Suprapubic skin (tissue), 4 donors: ENCODE data around the gene FSIP2. TPM values are rescaled to one million over a fixed set of nuclear protein-coding genes. Genes with fewer than 3 reads are reported as not detected.
"Not testable (repeated sequence)": the region's sequence is repeated elsewhere in the genome, so short reads cannot be mapped to it uniquely, and the experiment has no call there.

Experiments
- DNase-seq, 2 donors: peaks; one replicate each; pipeline ENCODE4 v3.0.0-alpha.2; 2019; ENCODE audit warnings: low spot score in 2 of 2
- H3K27ac ChIP-seq: fragments of 200-600 bp; sonication (generic); one replicate; pipeline ENCODE4 v1.5.1; 2019
- H3K27me3 ChIP-seq: fragments of 200-600 bp; sonication (generic); one replicate; pipeline ENCODE4 v1.5.1; 2019
- H3K36me3 ChIP-seq: fragments of 200-600 bp; sonication (generic); one replicate; pipeline ENCODE4 v1.5.1; 2019
- H3K4me1 ChIP-seq: fragments of 200-600 bp; sonication (generic); one replicate; pipeline ENCODE4 v1.5.1; 2019
- H3K4me3 ChIP-seq: fragments of 200-600 bp; sonication (generic); one replicate; pipeline ENCODE4 v1.5.1; 2019; ENCODE audit warnings: mild to moderate bottlenecking
- H3K9me3 ChIP-seq: fragments of 200-600 bp; sonication (generic); one replicate; pipeline ENCODE4 v1.5.1; 2019
- CTCF ChIP-seq, 2 donors: fragments of 200-600 bp in 1 of 2; fragments of 450-650 bp in 1 of 2; sonication (generic) in 1 of 2; IDR thresholded peaks; one replicate each; pipeline ENCODE4 v1.5.1; 2016 to 2019; ENCODE audit warnings: antibody characterized with exemption in 2 of 2, mild to moderate bottlenecking in 1 of 2, moderate library complexity in 1 of 2
- EP300 ChIP-seq: sonication (generic); formaldehyde crosslinking; IDR thresholded peaks from one replicate; pipeline ENCODE4 v1.6.1; 2017; ENCODE audit warnings: antibody characterized with exemption
- POLR2A ChIP-seq, 2 donors: fragments of 450-650 bp; IDR thresholded peaks; one replicate each; pipeline ENCODE4 v1.6.1; 2017; ENCODE audit warnings: antibody characterized with exemption in 2 of 2, mild to moderate bottlenecking in 2 of 2, moderate library complexity in 2 of 2
- POLR2AphosphoS5 ChIP-seq, 3 donors: sonication (generic); formaldehyde crosslinking; IDR thresholded peaks; one replicate each; pipeline ENCODE4 v1.6.1; 2017; ENCODE audit warnings: antibody characterized with exemption in 3 of 3
- WGBS: methylation state at CpG from one replicate; pipeline ENCODE4 v1.1.5; 2018; 5-methylcytosine and 5-hydroxymethylcytosine counted together
- total RNA-seq, 4 donors: library from RNA; depleted of rRNA; stranded (reverse); fragments of >200 nt; gene quantifications; one replicate each; pipeline ENCODE4 v1.1.0, GENCODE V29; 2016

The FSIP2 gene
- total RNA-seq, 4 donors from 2014 or later: 0.83 to 10.1 (median 1.6) TPM

- no peak for DNase-seq
- TF ChIP-seq CTCF (IDR thresholded peaks at IDR 0.05): no peak
- no peak for TF ChIP-seq POLR2A (IDR thresholded peaks at IDR 0.05)
- no peak for TF ChIP-seq EP300
- no peak for TF ChIP-seq POLR2AphosphoS5 (IDR thresholded peaks at IDR 0.05)
Observed at GRCh38 chr2:185860321-185860720, 121.7 kb downstream of the FSIP2 start.

GRCh38 chr2:185862657-185863398 lies 124.2 kb downstream of the FSIP2 start:
- Histone ChIP-seq H3K4me1 (no peaks in the 10 kb centered on the region), H3K36me3 (no peaks in the 10 kb centered on the region), H3K27ac (no peak overlapping the region), H3K4me3 (no peak overlapping the region), H3K27me3 (no peaks in the 10 kb centered on the region), H3K9me3 (peaks cover 5% of the 10 kb centered on the region)
- 85% methylated on average over 7 of the region's 7 CpGs for WGBS
- no peak for DNase-seq
- TF ChIP-seq POLR2AphosphoS5 (IDR thresholded peaks at IDR 0.05): no peak
- TF ChIP-seq EP300: no peak
- no peak for TF ChIP-seq CTCF (IDR thresholded peaks at IDR 0.05)
- no peak for TF ChIP-seq POLR2A (IDR thresholded peaks at IDR 0.05)

More at GRCh38 chr2:185860321-185860720, 121.7 kb downstream of the FSIP2 start:
- Histone ChIP-seq H3K4me1 (no peaks in the 10 kb centered on the region), H3K27ac (no peak overlapping the region), H3K36me3 (no peaks in the 10 kb centered on the region), H3K9me3 (peaks cover 5% of the 10 kb centered on the region), H3K4me3 (no peak overlapping the region), H3K27me3 (no peaks in the 10 kb centered on the region)
- WGBS: 84% methylated on average over 1 of the region's 1 CpG

- WGBS: 94% methylated on average over 25 of the region's 31 CpGs
- not testable (repeated sequence) for H3K27ac ChIP-seq
Observed at GRCh38 chr2:185864468-185865260, 126.1 kb downstream of the FSIP2 start.

GRCh38 chr2:185875136-185875931 lies 136.7 kb downstream of the FSIP2 start:
- no peak for TF ChIP-seq POLR2AphosphoS5 (IDR thresholded peaks at IDR 0.05)
- no peak for TF ChIP-seq CTCF (IDR thresholded peaks at IDR 0.05)
- TF ChIP-seq EP300: no peak
- no peak for TF ChIP-seq POLR2A (IDR thresholded peaks at IDR 0.05)
- Histone ChIP-seq H3K9me3 (no peaks in the 10 kb centered on the region), H3K4me3 (no peak overlapping the region), H3K27ac (no peak overlapping the region), H3K36me3 (no peaks in the 10 kb centered on the region), H3K4me1 (no peaks in the 10 kb centered on the region), H3K27me3 (no peaks in the 10 kb centered on the region)
- no peak for DNase-seq
- 86% methylated on average over 5 of the region's 7 CpGs for WGBS

More at GRCh38 chr2:185864468-185865260, 126.1 kb downstream of the FSIP2 start:
- H3K4me1 ChIP-seq, H3K27me3 ChIP-seq, H3K36me3 ChIP-seq, DNase-seq, H3K4me3 ChIP-seq, H3K9me3 ChIP-seq: not testable (repeated sequence)

GRCh38 chr2:185876234-185876633 lies 137.6 kb downstream of the FSIP2 start:
- Histone ChIP-seq H3K36me3 (no peaks in the 10 kb centered on the region), H3K27ac (no peak overlapping the region), H3K27me3 (no peaks in the 10 kb centered on the region), H3K4me1 (no peaks in the 10 kb centered on the region), H3K9me3 (no peaks in the 10 kb centered on the region), H3K4me3 (no peak overlapping the region)
- 100% methylated on average over 3 of the region's 3 CpGs for WGBS
- DNase-seq: no peak
- no peak for TF ChIP-seq CTCF (IDR thresholded peaks at IDR 0.05)
- TF ChIP-seq POLR2A (IDR thresholded peaks at IDR 0.05): no peak
- no peak for TF ChIP-seq EP300
- TF ChIP-seq POLR2AphosphoS5 (IDR thresholded peaks at IDR 0.05): no peak
